IMR-90 (cell line): ENCODE measurements around the gene MAP7.

ENCODE experiments used
- BHLHE40 ChIP-seq: fragments of 150-350 bp; IDR thresholded peaks from 2 replicates; pipeline ENCODE4 v1.6.1; 2016; ENCODE audit warnings: mild to moderate bottlenecking, low read depth, low read length
- CEBPB ChIP-seq: IDR thresholded peaks from 2 replicates; pipeline ENCODE4 v1.6.1; 2012; ENCODE audit warnings: low read depth, low read length, improper control_type of control experiment
- CTCF ChIP-seq: conservative IDR thresholded peaks from 2 replicates; pipeline ENCODE4 v1.5.1; 2012; ENCODE audit warnings: mild to moderate bottlenecking, low read depth, low read length, improper control_type of control experiment
- MAZ ChIP-seq: IDR thresholded peaks from 2 replicates; pipeline ENCODE4 v1.6.1; 2012; ENCODE audit warnings: low read depth, mild to moderate bottlenecking, low read length, improper control_type of control experiment, moderate library complexity, borderline replicate concordance
- MXI1 ChIP-seq: IDR thresholded peaks from 2 replicates; pipeline ENCODE4 v1.6.1; 2012; ENCODE audit warnings: low read depth, mild to moderate bottlenecking, low read length, moderate library complexity, borderline replicate concordance
- NFE2L2 ChIP-seq: fragments of 150-350 bp; IDR thresholded peaks from 2 replicates; pipeline ENCODE4 v1.6.1; 2016; ENCODE audit warnings: low read depth, mild to moderate bottlenecking, low read length
- POLR2A ChIP-seq: IDR thresholded peaks from 2 replicates; pipeline ENCODE4 v1.6.1; 2012; ENCODE audit warnings: mild to moderate bottlenecking, low read depth, low read length
- RAD21 ChIP-seq: IDR thresholded peaks from 2 replicates; pipeline ENCODE4 v1.6.1; 2012; ENCODE audit warnings: low read length, improper control_type of control experiment
- RCOR1 ChIP-seq: IDR thresholded peaks from 2 replicates; pipeline ENCODE4 v1.6.1; 2012; ENCODE audit warnings: mild to moderate bottlenecking, low read length, improper control_type of control experiment; ENCODE audit not compliant: insufficient replicate concordance
- RFX5 ChIP-seq: IDR thresholded peaks from 2 replicates; pipeline ENCODE4 v1.8.0; 2012; ENCODE audit warnings: low read depth, mild to moderate bottlenecking, low read length, moderate library complexity
- SMC3 ChIP-seq: fragments of 150-350 bp; IDR thresholded peaks from 2 replicates; pipeline ENCODE4 v1.6.1; 2016; ENCODE audit warnings: low read depth, mild to moderate bottlenecking, antibody characterized with exemption, low read length, moderate library complexity
- USF2 ChIP-seq: fragments of 150-350 bp; IDR thresholded peaks from 2 replicates; pipeline ENCODE4 v1.6.1; 2017; ENCODE audit warnings: mild to moderate bottlenecking, antibody characterized with exemption, low read length, low read depth

GRCh38 chr6:136527831-136528230, 22.4 kb downstream of the MAP7 start:
- TF ChIP-seq CTCF (no peak), BHLHE40 (no peak), NFE2L2 (no peak), RAD21 (no peak), SMC3 (no peak), RCOR1 (no peak), CEBPB (no peak), MAZ (no peak), POLR2A (no peak), MXI1 (no peak), RFX5 (no peak), USF2 (no peak)
